ENCODE measurements around the gene HBEGF. TPM values are rescaled to one million over a fixed set of nuclear protein-coding genes. Genes with fewer than 3 reads are reported as not detected.

Gene HBEGF
- total RNA-seq, 1 donor from 2014 or later = 2.4 TPM

GRCh38 chr5:140391312-140391711, 44.9 kb upstream of the HBEGF start:
- Mint-ChIP-seq H3K27ac (no peak overlapping the region), H3K4me3 (no peak overlapping the region)

GRCh38 chr5:140388052-140388451, 41.6 kb upstream of the HBEGF start:
- H3K36me3 ChIP-seq = no peaks in the 10 kb centered on the region
- no peak overlapping the region for H3K9ac ChIP-seq
- H3K27me3 ChIP-seq = no peaks in the 10 kb centered on the region
- no peak overlapping the region for H3K4me3 Mint-ChIP-seq
- H4K20me1 ChIP-seq (ENCODE audit: low read depth) = no peaks in the 10 kb centered on the region
- no peak overlapping the region for H2AFZ ChIP-seq (replicated peaks)
- no peaks in the 10 kb centered on the region for H3F3A ChIP-seq (ENCODE audit: low read depth)
- peaks cover 2% of the 10 kb centered on the region for H3K36me3 Mint-ChIP-seq
- H3K79me2 ChIP-seq (ENCODE audit: low read depth) = no peaks in the 10 kb centered on the region
- H3K4me1 ChIP-seq = no peaks in the 10 kb centered on the region
- H3K4me3 ChIP-seq = no peak overlapping the region
- no peaks in the 10 kb centered on the region for H3K9me3 ChIP-seq (ENCODE audit: low read depth)
- DNase-seq (ENCODE audit: low spot score) = no peak
- no peak overlapping the region for H3K27ac Mint-ChIP-seq
- no peak overlapping the region for H3K27ac ChIP-seq
- H3K4me1 Mint-ChIP-seq = no peaks in the 10 kb centered on the region
- no peak overlapping the region for H3K4me2 ChIP-seq
- no peaks in the 10 kb centered on the region for H3K9me3 Mint-ChIP-seq
- no peaks in the 10 kb centered on the region for H3K27me3 Mint-ChIP-seq (ENCODE audit: insufficient read depth, low read depth)
- TF ChIP-seq EZH2phosphoT487 (IDR thresholded peaks at IDR 0.05) (no peak), CTCF (IDR thresholded peaks at IDR 0.05) (no peak), EZH2 (IDR thresholded peaks at IDR 0.05) (no peak)

More at GRCh38 chr5:140391312-140391711, 44.9 kb upstream of the HBEGF start:
- Histone ChIP-seq H3K36me3 (no peaks in the 10 kb centered on the region), H3K9me3 (ENCODE audit: low read depth) (no peaks in the 10 kb centered on the region), H3K4me2 (no peak overlapping the region), H3K27ac (no peak overlapping the region), H3K4me3 (no peak overlapping the region), H3K4me1 (no peaks in the 10 kb centered on the region), H4K20me1 (ENCODE audit: low read depth) (no peaks in the 10 kb centered on the region), H3K9ac (no peak overlapping the region), H3F3A (ENCODE audit: low read depth) (no peaks in the 10 kb centered on the region), H3K79me2 (ENCODE audit: low read depth) (no peaks in the 10 kb centered on the region), H2AFZ (replicated peaks) (no peak overlapping the region), H3K27me3 (no peaks in the 10 kb centered on the region)
- DNase-seq (ENCODE audit: low spot score) = no peak
- Mint-ChIP-seq H3K27me3 (ENCODE audit: insufficient read depth, low read depth) (no peaks in the 10 kb centered on the region), H3K9me3 (no peaks in the 10 kb centered on the region), H3K36me3 (peaks cover 2% of the 10 kb centered on the region), H3K4me1 (no peaks in the 10 kb centered on the region)
- TF ChIP-seq CTCF (IDR thresholded peaks at IDR 0.05) (no peak), EZH2 (IDR thresholded peaks at IDR 0.05) (no peak), EZH2phosphoT487 (IDR thresholded peaks at IDR 0.05) (no peak)

- Mint-ChIP-seq H3K27me3 (ENCODE audit: insufficient read depth, low read depth) (no peaks in the 10 kb centered on the region), H3K4me1 (no peaks in the 10 kb centered on the region), H3K9me3 (no peaks in the 10 kb centered on the region), H3K4me3 (no peak overlapping the region), H3K36me3 (no peaks in the 10 kb centered on the region), H3K27ac (no peak overlapping the region)
- Histone ChIP-seq H3K4me2 (no peak overlapping the region), H4K20me1 (ENCODE audit: low read depth) (no peaks in the 10 kb centered on the region), H3K27me3 (no peaks in the 10 kb centered on the region), H3K27ac (no peak overlapping the region), H3K9ac (no peak overlapping the region), H3K4me1 (no peaks in the 10 kb centered on the region), H3K9me3 (ENCODE audit: low read depth) (no peaks in the 10 kb centered on the region), H2AFZ (replicated peaks) (no peak overlapping the region), H3K4me3 (no peak overlapping the region), H3K79me2 (ENCODE audit: low read depth) (no peaks in the 10 kb centered on the region), H3K36me3 (no peaks in the 10 kb centered on the region), H3F3A (ENCODE audit: low read depth) (no peaks in the 10 kb centered on the region)
- TF ChIP-seq EZH2phosphoT487 (IDR thresholded peaks at IDR 0.05) = no peak
- no peak for TF ChIP-seq CTCF (IDR thresholded peaks at IDR 0.05)
- TF ChIP-seq EZH2 (IDR thresholded peaks at IDR 0.05) = no peak
- DNase-seq (ENCODE audit: low spot score) = no peak
Measured at GRCh38 chr5:140383300-140383699, 36.9 kb upstream of the HBEGF start.
